ENCODE data around the gene PANX2. TPM values are rescaled to one million over a fixed set of nuclear protein-coding genes. Genes with fewer than 3 reads are reported as not detected.

PANX2 gene
- total and polyA plus RNA-seq, 2 of the 13 experiments (the other 11 are each of a cell fraction or from before 2014, with no cell fraction given) = 0.15 to 1.1 TPM

GRCh38 chr22:50200461-50201190 is 30.1 kb downstream of the PANX2 start, which contains the start of gene SELENOO (continued):
- TF ChIP-seq MTERF4 (CRISPR knock-in tag; IDR thresholded peaks at IDR 0.05) (no peak), GLMP (CRISPR knock-in tag; IDR thresholded peaks at IDR 0.05; ENCODE audit: borderline replicate concordance) (no peak), ZNF20 (CRISPR knock-in tag; IDR thresholded peaks at IDR 0.05) (no peak), XRCC5 (optimal IDR thresholded peaks at IDR 0.05; ENCODE audit: low read length) (no peak), FOXM1 (CRISPR knock-in tag; IDR thresholded peaks at IDR 0.05) (no peak), CBX5 (CRISPR knock-in tag; IDR thresholded peaks at IDR 0.05; ENCODE audit: borderline replicate concordance) (no peak), AGO1 (IDR thresholded peaks at IDR 0.05; ENCODE audit: low read depth, low read length, poor library complexity, severe bottlenecking) (no peak), YY1 (IDR thresholded peaks at IDR 0.05; ENCODE audit: insufficient read depth, insufficient replicate concordance, low read depth, low read length) (peak; percentile 73), ELF4 (CRISPR knock-in tag; IDR thresholded peaks at IDR 0.05; ENCODE audit: borderline replicate concordance) (no peak), SALL1 (CRISPR knock-in tag; IDR thresholded peaks at IDR 0.05) (no peak; the same call in 1 of the 2 replicates), ARID5B (CRISPR knock-in tag; IDR thresholded peaks at IDR 0.05) (no peak), NCOA2 (CRISPR knock-in tag; IDR thresholded peaks at IDR 0.05) (no peak), ZNF687 (CRISPR knock-in tag; IDR thresholded peaks at IDR 0.05) (peak; percentile 48), MAZ (IDR thresholded peaks at IDR 0.05; ENCODE audit: borderline replicate concordance, low read depth, low read length) (peak; percentile 59; the same call in 1 of the 2 replicates), MAZ (CRISPR knock-in tag; IDR thresholded peaks at IDR 0.05; ENCODE audit: low read depth) (peak; percentile 55), TSC22D2 (CRISPR knock-in tag; IDR thresholded peaks at IDR 0.05; ENCODE audit: borderline replicate concordance) (no peak), ZNF773 (CRISPR knock-in tag; IDR thresholded peaks at IDR 0.05; ENCODE audit: borderline replicate concordance) (no peak), TGIF2 (CRISPR knock-in tag; IDR thresholded peaks at IDR 0.05) (0 out of 2 replicates have a peak, but pooled peaks have one; percentile 42)

Data from HepG2 (cell line).